ENCODE results near the gene MACROD2.

DNA sequence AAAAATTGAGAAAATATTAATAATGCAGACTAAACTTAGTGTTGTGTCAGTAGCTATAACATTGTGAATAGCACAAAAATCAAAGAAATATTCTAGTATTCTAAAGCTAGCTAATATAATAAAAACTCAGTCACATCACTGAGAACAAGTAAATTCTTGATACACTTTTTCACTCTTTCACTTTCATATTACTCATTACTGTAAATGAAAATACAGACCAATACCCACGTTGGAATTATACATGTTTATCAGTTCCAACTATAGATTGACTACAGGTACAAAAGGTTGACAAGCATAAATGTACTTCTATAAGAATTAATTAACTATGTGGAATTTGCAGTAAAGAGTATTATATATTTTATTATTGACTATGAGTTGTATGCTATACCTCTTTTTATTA, 1385.5 kb downstream of the MACROD2 start:
- TF ChIP-seq ZC3H11A (IDR thresholded peaks at IDR 0.05) (no peak), MAFK (IDR thresholded peaks at IDR 0.05; ENCODE audit: partially characterized antibody) (no peak), PHF8 (IDR thresholded peaks at IDR 0.05; ENCODE audit: borderline replicate concordance, low read depth) (no peak), HDAC2 (IDR thresholded peaks at IDR 0.05) (no peak), MYC (IDR thresholded peaks at IDR 0.05; ENCODE audit: borderline replicate concordance, low read length) (no peak), POLR2A (IDR thresholded peaks at IDR 0.05; ENCODE audit: low read length) (no peak), EP300 (IDR thresholded peaks at IDR 0.05) (no peak)
- TF ChIP-seq, protein P1, sequence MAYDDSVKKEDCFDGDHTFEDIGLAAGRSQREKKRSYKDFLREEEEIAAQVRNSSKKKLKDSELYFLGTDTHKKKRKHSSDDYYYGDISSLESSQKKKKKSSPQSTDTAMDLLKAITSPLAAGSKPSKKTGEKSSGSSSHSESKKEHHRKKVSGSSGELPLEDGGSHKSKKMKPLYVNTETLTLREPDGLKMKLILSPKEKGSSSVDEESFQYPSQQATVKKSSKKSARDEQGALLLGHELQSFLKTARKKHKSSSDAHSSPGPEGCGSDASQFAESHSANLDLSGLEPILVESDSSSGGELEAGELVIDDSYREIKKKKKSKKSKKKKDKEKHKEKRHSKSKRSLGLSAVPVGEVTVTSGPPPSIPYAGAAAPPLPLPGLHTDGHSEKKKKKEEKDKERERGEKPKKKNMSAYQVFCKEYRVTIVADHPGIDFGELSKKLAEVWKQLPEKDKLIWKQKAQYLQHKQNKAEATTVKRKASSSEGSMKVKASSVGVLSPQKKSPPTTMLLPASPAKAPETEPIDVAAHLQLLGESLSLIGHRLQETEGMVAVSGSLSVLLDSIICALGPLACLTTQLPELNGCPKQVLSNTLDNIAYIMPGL (CRISPR knock-in tag; IDR thresholded peaks at IDR 0.05; ENCODE audit: borderline replicate concordance) = no peak
- TF ChIP-seq, protein P2, sequence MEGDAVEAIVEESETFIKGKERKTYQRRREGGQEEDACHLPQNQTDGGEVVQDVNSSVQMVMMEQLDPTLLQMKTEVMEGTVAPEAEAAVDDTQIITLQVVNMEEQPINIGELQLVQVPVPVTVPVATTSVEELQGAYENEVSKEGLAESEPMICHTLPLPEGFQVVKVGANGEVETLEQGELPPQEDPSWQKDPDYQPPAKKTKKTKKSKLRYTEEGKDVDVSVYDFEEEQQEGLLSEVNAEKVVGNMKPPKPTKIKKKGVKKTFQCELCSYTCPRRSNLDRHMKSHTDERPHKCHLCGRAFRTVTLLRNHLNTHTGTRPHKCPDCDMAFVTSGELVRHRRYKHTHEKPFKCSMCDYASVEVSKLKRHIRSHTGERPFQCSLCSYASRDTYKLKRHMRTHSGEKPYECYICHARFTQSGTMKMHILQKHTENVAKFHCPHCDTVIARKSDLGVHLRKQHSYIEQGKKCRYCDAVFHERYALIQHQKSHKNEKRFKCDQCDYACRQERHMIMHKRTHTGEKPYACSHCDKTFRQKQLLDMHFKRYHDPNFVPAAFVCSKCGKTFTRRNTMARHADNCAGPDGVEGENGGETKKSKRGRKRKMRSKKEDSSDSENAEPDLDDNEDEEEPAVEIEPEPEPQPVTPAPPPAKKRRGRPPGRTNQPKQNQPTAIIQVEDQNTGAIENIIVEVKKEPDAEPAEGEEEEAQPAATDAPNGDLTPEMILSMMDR (IDR thresholded peaks at IDR 0.05) = no peak

Measured in A549 (cell line).